Measurements from ENCODE around the gene CDA.

Gene CDA

DNA sequence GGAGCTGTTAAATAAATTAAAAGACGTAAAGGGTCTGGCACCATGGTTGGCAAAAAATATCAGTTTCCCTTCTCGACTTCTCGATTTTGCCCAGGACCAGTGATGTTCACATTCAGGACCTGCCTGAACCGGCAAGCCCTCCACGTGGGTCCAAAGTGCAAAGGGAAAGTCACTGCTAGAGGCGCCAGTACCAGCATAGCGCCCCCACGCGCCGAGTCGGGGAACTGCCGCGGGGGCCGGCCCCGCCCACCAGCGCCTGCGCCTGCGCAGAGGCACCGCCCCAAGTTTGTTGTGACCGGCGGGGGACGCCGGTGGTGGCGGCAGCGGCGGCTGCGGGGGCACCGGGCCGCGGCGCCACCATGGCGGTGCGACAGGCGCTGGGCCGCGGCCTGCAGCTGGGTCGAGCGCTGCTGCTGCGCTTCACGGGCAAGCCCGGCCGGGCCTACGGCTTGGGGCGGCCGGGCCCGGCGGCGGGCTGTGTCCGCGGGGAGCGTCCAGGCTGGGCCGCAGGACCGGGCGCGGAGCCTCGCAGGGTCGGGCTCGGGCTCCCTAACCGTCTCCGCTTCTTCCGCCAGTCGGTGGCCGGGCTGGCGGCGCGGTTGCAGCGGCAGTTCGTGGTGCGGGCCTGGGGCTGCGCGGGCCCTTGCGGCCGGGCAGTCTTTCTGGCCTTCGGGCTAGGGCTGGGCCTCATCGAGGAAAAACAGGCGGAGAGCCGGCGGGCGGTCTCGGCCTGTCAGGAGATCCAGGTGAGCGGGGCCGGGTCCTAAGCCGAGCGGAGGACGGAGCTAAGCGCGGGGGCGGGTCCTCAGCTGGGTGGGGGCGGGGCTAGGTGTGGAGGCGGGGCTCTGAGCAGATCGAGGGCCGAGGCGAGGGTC, 44.5 kb downstream of the CDA start, which contains the start of gene PINK1 (continued):
- TF ChIP-seq ZNF19 (tag by site-specific recombination; IDR thresholded peaks at IDR 0.05; ENCODE audit: low read depth): no peak
- TF ChIP-seq, protein P1, sequence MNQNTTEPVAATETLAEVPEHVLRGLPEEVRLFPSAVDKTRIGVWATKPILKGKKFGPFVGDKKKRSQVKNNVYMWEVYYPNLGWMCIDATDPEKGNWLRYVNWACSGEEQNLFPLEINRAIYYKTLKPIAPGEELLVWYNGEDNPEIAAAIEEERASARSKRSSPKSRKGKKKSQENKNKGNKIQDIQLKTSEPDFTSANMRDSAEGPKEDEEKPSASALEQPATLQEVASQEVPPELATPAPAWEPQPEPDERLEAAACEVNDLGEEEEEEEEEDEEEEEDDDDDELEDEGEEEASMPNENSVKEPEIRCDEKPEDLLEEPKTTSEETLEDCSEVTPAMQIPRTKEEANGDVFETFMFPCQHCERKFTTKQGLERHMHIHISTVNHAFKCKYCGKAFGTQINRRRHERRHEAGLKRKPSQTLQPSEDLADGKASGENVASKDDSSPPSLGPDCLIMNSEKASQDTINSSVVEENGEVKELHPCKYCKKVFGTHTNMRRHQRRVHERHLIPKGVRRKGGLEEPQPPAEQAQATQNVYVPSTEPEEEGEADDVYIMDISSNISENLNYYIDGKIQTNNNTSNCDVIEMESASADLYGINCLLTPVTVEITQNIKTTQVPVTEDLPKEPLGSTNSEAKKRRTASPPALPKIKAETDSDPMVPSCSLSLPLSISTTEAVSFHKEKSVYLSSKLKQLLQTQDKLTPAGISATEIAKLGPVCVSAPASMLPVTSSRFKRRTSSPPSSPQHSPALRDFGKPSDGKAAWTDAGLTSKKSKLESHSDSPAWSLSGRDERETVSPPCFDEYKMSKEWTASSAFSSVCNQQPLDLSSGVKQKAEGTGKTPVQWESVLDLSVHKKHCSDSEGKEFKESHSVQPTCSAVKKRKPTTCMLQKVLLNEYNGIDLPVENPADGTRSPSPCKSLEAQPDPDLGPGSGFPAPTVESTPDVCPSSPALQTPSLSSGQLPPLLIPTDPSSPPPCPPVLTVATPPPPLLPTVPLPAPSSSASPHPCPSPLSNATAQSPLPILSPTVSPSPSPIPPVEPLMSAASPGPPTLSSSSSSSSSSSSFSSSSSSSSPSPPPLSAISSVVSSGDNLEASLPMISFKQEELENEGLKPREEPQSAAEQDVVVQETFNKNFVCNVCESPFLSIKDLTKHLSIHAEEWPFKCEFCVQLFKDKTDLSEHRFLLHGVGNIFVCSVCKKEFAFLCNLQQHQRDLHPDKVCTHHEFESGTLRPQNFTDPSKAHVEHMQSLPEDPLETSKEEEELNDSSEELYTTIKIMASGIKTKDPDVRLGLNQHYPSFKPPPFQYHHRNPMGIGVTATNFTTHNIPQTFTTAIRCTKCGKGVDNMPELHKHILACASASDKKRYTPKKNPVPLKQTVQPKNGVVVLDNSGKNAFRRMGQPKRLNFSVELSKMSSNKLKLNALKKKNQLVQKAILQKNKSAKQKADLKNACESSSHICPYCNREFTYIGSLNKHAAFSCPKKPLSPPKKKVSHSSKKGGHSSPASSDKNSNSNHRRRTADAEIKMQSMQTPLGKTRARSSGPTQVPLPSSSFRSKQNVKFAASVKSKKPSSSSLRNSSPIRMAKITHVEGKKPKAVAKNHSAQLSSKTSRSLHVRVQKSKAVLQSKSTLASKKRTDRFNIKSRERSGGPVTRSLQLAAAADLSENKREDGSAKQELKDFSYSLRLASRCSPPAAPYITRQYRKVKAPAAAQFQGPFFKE (tag by site-specific recombination; IDR thresholded peaks at IDR 0.05; ENCODE audit: borderline replicate concordance): no peak
- no peak for TF ChIP-seq ZNF571 (tag by site-specific recombination; IDR thresholded peaks at IDR 0.05)
- TF ChIP-seq ZFP37 (tag by site-specific recombination; IDR thresholded peaks at IDR 0.05): no peak
- TF ChIP-seq KLF16 (tag by site-specific recombination; IDR thresholded peaks at IDR 0.05): peak; percentile 67; the same call in 1 of the 2 replicates
- no peak for TF ChIP-seq ZNF169 (tag by site-specific recombination; IDR thresholded peaks at IDR 0.05)
- TF ChIP-seq ZNF175 (tag by site-specific recombination; IDR thresholded peaks at IDR 0.05): no peak
- TF ChIP-seq SCRT2 (tag by site-specific recombination; IDR thresholded peaks at IDR 0.05): 0 out of 2 replicates have a peak, but pooled peaks have one; percentile 49
- TF ChIP-seq ZNF133 (tag by site-specific recombination; IDR thresholded peaks at IDR 0.05): no peak
- TF ChIP-seq ZNF292 (tag by site-specific recombination; IDR thresholded peaks at IDR 0.05; ENCODE audit: borderline replicate concordance, low read depth): no peak
- TF ChIP-seq AEBP2 (tag by site-specific recombination; IDR thresholded peaks at IDR 0.05; ENCODE audit: borderline replicate concordance): no peak
- peak; percentile 57; the same call in 1 of the 2 replicates for TF ChIP-seq ZEB2 (tag by site-specific recombination; IDR thresholded peaks at IDR 0.05)
- TF ChIP-seq, protein P2, sequence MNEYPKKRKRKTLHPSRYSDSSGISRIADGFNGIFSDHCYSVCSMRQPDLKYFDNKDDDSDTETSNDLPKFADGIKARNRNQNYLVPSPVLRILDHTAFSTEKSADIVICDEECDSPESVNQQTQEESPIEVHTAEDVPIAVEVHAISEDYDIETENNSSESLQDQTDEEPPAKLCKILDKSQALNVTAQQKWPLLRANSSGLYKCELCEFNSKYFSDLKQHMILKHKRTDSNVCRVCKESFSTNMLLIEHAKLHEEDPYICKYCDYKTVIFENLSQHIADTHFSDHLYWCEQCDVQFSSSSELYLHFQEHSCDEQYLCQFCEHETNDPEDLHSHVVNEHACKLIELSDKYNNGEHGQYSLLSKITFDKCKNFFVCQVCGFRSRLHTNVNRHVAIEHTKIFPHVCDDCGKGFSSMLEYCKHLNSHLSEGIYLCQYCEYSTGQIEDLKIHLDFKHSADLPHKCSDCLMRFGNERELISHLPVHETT (tag by site-specific recombination; IDR thresholded peaks at IDR 0.05): no peak
- no peak for TF ChIP-seq ZNF664 (tag by site-specific recombination; IDR thresholded peaks at IDR 0.05)
- TF ChIP-seq OSR2 (tag by site-specific recombination; IDR thresholded peaks at IDR 0.05): no peak
- TF ChIP-seq YY2 (tag by site-specific recombination; IDR thresholded peaks at IDR 0.05): no peak
- TF ChIP-seq ZNF302 (tag by site-specific recombination; IDR thresholded peaks at IDR 0.05; ENCODE audit: low read depth): no peak
- no peak for TF ChIP-seq ZNF132 (tag by site-specific recombination; IDR thresholded peaks at IDR 0.05; ENCODE audit: borderline replicate concordance)
- peak; percentile 24; the same call in 1 of the 2 replicates for TF ChIP-seq KLF7 (tag by site-specific recombination; IDR thresholded peaks at IDR 0.05; ENCODE audit: borderline replicate concordance)
- TF ChIP-seq ZSCAN30 (tag by site-specific recombination; IDR thresholded peaks at IDR 0.05): no peak
- peak; percentile 27; the same call in 1 of the 2 replicates for TF ChIP-seq KLF1 (tag by site-specific recombination; IDR thresholded peaks at IDR 0.05)
- TF ChIP-seq, protein P3, sequence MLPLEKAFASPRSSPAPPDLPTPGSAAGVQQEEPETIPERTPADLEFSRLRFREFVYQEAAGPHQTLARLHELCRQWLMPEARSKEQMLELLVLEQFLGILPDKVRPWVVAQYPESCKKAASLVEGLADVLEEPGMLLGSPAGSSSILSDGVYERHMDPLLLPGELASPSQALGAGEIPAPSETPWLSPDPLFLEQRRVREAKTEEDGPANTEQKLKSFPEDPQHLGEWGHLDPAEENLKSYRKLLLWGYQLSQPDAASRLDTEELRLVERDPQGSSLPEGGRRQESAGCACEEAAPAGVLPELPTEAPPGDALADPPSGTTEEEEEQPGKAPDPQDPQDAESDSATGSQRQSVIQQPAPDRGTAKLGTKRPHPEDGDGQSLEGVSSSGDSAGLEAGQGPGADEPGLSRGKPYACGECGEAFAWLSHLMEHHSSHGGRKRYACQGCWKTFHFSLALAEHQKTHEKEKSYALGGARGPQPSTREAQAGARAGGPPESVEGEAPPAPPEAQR (tag by site-specific recombination; IDR thresholded peaks at IDR 0.05): no peak
- TF ChIP-seq ZSCAN16 (tag by site-specific recombination; IDR thresholded peaks at IDR 0.05): no peak
- no peak for TF ChIP-seq ZNF544 (tag by site-specific recombination; IDR thresholded peaks at IDR 0.05)
- TF ChIP-seq, protein P4, sequence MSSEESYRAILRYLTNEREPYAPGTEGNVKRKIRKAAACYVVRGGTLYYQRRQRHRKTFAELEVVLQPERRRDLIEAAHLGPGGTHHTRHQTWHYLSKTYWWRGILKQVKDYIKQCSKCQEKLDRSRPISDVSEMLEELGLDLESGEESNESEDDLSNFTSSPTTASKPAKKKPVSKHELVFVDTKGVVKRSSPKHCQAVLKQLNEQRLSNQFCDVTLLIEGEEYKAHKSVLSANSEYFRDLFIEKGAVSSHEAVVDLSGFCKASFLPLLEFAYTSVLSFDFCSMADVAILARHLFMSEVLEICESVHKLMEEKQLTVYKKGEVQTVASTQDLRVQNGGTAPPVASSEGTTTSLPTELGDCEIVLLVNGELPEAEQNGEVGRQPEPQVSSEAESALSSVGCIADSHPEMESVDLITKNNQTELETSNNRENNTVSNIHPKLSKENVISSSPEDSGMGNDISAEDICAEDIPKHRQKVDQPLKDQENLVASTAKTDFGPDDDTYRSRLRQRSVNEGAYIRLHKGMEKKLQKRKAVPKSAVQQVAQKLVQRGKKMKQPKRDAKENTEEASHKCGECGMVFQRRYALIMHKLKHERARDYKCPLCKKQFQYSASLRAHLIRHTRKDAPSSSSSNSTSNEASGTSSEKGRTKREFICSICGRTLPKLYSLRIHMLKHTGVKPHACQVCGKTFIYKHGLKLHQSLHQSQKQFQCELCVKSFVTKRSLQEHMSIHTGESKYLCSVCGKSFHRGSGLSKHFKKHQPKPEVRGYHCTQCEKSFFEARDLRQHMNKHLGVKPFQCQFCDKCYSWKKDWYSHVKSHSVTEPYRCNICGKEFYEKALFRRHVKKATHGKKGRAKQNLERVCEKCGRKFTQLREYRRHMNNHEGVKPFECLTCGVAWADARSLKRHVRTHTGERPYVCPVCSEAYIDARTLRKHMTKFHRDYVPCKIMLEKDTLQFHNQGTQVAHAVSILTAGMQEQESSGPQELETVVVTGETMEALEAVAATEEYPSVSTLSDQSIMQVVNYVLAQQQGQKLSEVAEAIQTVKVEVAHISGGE (tag by site-specific recombination; conservative IDR thresholded peaks at IDR 0.05; ENCODE audit: low read depth): no peak
- TF ChIP-seq ZNF2 (tag by site-specific recombination; IDR thresholded peaks at IDR 0.05): no peak

All from HEK293 (cell line).